ENCODE results near the gene SMC2.

Gene SMC2

GRCh38 chr9:104093647-104094533, at the start of gene SMC2:
TSS of gene SMC2 (plus strand) at chr9:104094309. CDS start at chr9:104095385, 1,076 bp downstream.
- TF ChIP-seq CTCF (IDR thresholded peaks at IDR 0.05; ENCODE audit: low read depth, low read length, missing control alignments): no peak
- peak; percentile 64 for DNase-seq (ENCODE audit: extremely low read depth, low read depth)

GRCh38 chr9:104068546-104068945, 25.6 kb upstream of the SMC2 start:
- no peak for TF ChIP-seq CTCF (IDR thresholded peaks at IDR 0.05; ENCODE audit: low read depth, low read length, missing control alignments)
- H3K4me3 ChIP-seq (replicated peaks; ENCODE audit: low read depth, low read length): no peak overlapping the region
- DNase-seq (ENCODE audit: extremely low read depth, low read depth): no peak

More at GRCh38 chr9:104093647-104094533, at the start of gene SMC2:
- H3K4me3 ChIP-seq (replicated peaks; ENCODE audit: low read depth, low read length): peak within 1 kb of the TSS; percentile 61

GRCh38 chr9:104069288-104069687, 24.8 kb upstream of the SMC2 start:
- no peak for DNase-seq (ENCODE audit: extremely low read depth, low read depth)
- H3K4me3 ChIP-seq (replicated peaks; ENCODE audit: low read depth, low read length): no peak overlapping the region
- no peak for TF ChIP-seq CTCF (IDR thresholded peaks at IDR 0.05; ENCODE audit: low read depth, low read length, missing control alignments)

GRCh38 chr9:104071589-104071988, 22.5 kb upstream of the SMC2 start:
- no peak for TF ChIP-seq CTCF (IDR thresholded peaks at IDR 0.05; ENCODE audit: low read depth, low read length, missing control alignments)
- H3K4me3 ChIP-seq (replicated peaks; ENCODE audit: low read depth, low read length): no peak overlapping the region
- no peak for DNase-seq (ENCODE audit: extremely low read depth, low read depth)

- no peak for TF ChIP-seq CTCF (IDR thresholded peaks at IDR 0.05; ENCODE audit: low read depth, low read length, missing control alignments)
- no peak overlapping the region for H3K4me3 ChIP-seq (replicated peaks; ENCODE audit: low read depth, low read length)
- no peak for DNase-seq (ENCODE audit: extremely low read depth, low read depth)
Observed at GRCh38 chr9:104073098-104073769, 20.9 kb upstream of the SMC2 start.

- DNase-seq (ENCODE audit: extremely low read depth, low read depth): no peak
- H3K4me3 ChIP-seq (replicated peaks; ENCODE audit: low read depth, low read length): no peak overlapping the region
- TF ChIP-seq CTCF (IDR thresholded peaks at IDR 0.05; ENCODE audit: low read depth, low read length, missing control alignments): no peak
Observed at GRCh38 chr9:104073770-104074133, 20.4 kb upstream of the SMC2 start.

Data from HFF-Myc (cell line).